Liver (tissue), 9 donors: ENCODE data around the gene MPRIP. TPM values are rescaled to one million over a fixed set of nuclear protein-coding genes. Genes with fewer than 3 reads are reported as not detected.

ENCODE experiments used
- DNase-seq: peaks from one replicate; pipeline ENCODE4 v3.0.0-alpha.2; 2017; ENCODE audit warnings: low spot score
- H3K27ac ChIP-seq, 2 donors: one replicate each; pipeline ENCODE4 v1.7.0; 2013; ENCODE audit warnings: inconsistent platforms in 2 of 2, low read length in 2 of 2, control low read depth in 1 of 2, low read depth in 1 of 2, mild to moderate bottlenecking in 1 of 2
- H3K27me3 ChIP-seq, 4 donors: one replicate each; pipeline versions ENCODE4 v1.6.1 to v1.7.0; 2013; ENCODE audit warnings: low read length in 3 of 4, inconsistent platforms in 1 of 4, mild to moderate bottlenecking in 1 of 4, moderate library complexity in 1 of 4; ENCODE audit not compliant: control insufficient read depth in 4 of 4, insufficient read depth in 4 of 4
- H3K36me3 ChIP-seq, 4 donors: one replicate each; pipeline versions ENCODE4 v1.6.1 to v1.7.0; 2013; ENCODE audit warnings: low read length in 3 of 4, mild to moderate bottlenecking in 3 of 4, low read depth in 1 of 4, moderate library complexity in 1 of 4; ENCODE audit not compliant: control insufficient read depth in 4 of 4, insufficient read depth in 3 of 4
- H3K4me1 ChIP-seq, 4 donors: one replicate each; pipeline versions ENCODE4 v1.6.1 to v1.7.0; 2013; ENCODE audit warnings: low read length in 3 of 4, mild to moderate bottlenecking in 3 of 4, moderate library complexity in 1 of 4; ENCODE audit not compliant: control insufficient read depth in 4 of 4, insufficient read depth in 4 of 4
- H3K4me3 ChIP-seq, 3 donors: one replicate each; pipeline versions ENCODE4 v1.6.1 to v1.7.0; 2013; ENCODE audit warnings: low read length in 3 of 3, control low read depth in 1 of 3, low read depth in 1 of 3, mild to moderate bottlenecking in 1 of 3
- H3K9ac ChIP-seq, 2 donors: one replicate each; pipeline ENCODE4 v1.7.0; 2013; ENCODE audit warnings: low read length in 2 of 2, mild to moderate bottlenecking in 2 of 2, moderate library complexity in 2 of 2, control low read depth in 1 of 2, low read depth in 1 of 2
- H3K9me3 ChIP-seq, 4 donors: one replicate each; pipeline versions ENCODE4 v1.6.1 to v1.7.0; 2013; ENCODE audit warnings: low read length in 3 of 4; ENCODE audit not compliant: control insufficient read depth in 4 of 4
- EGR1 ChIP-seq, 2 donors: IDR thresholded peaks; 2 replicates each; pipeline ENCODE4 v1.6.1; 2016 to 2018; ENCODE audit warnings: antibody characterized with exemption in 2 of 2, low read depth in 2 of 2
- FOXA1 ChIP-seq: IDR thresholded peaks from 2 replicates; pipeline ENCODE4 v1.6.1; 2016; ENCODE audit warnings: antibody characterized with exemption
- FOXA2 ChIP-seq: IDR thresholded peaks from 2 replicates; pipeline ENCODE4 v1.6.1; 2016; ENCODE audit warnings: antibody characterized with exemption
- GABPA ChIP-seq, 2 donors: IDR thresholded peaks in 1 of 2; conservative IDR thresholded peaks in 1 of 2; 2 replicates each; pipeline ENCODE4 v1.6.1; 2016; ENCODE audit warnings: antibody characterized with exemption in 2 of 2, mild to moderate bottlenecking in 1 of 2, moderate library complexity in 1 of 2
- HNF4A ChIP-seq, 2 donors: conservative IDR thresholded peaks; 2 replicates each; pipeline ENCODE4 v1.6.1; 2016; ENCODE audit warnings: antibody characterized with exemption in 2 of 2, mild to moderate bottlenecking in 2 of 2
- HNF4G ChIP-seq: IDR thresholded peaks from 2 replicates; pipeline ENCODE4 v1.6.1; 2016; ENCODE audit warnings: antibody characterized with exemption
- JUND ChIP-seq, 2 donors: IDR thresholded peaks; 2 replicates each; pipeline ENCODE4 v1.6.1; 2016; ENCODE audit warnings: antibody characterized with exemption in 2 of 2
- NR2F2 ChIP-seq: IDR thresholded peaks from 2 replicates; pipeline ENCODE4 v1.6.1; 2016; ENCODE audit warnings: antibody characterized with exemption
- RAD21 ChIP-seq, 2 donors: IDR thresholded peaks; 2 replicates each; pipeline ENCODE4 v1.6.1; 2016; ENCODE audit warnings: antibody characterized with exemption in 2 of 2, mild to moderate bottlenecking in 2 of 2
- RXRA ChIP-seq, 2 donors: IDR thresholded peaks; 2 replicates each; pipeline ENCODE4 v1.6.1; 2017 to 2018; ENCODE audit warnings: antibody characterized with exemption in 2 of 2, mild to moderate bottlenecking in 1 of 2
- SP1 ChIP-seq: IDR thresholded peaks from 2 replicates; pipeline ENCODE4 v1.6.1; 2018; ENCODE audit warnings: antibody characterized with exemption, mild to moderate bottlenecking
- TAF1 ChIP-seq: conservative IDR thresholded peaks from 2 replicates; pipeline ENCODE4 v1.6.1; 2016; ENCODE audit warnings: antibody characterized with exemption, mild to moderate bottlenecking
- YY1 ChIP-seq: IDR thresholded peaks from 2 replicates; pipeline ENCODE4 v1.6.1; 2016; ENCODE audit warnings: antibody characterized with exemption, mild to moderate bottlenecking
- WGBS: extraction: QIAGEN DNeasy Blood & Tissue Kit; methylation state at CpG from one replicate; pipeline ENCODE4 v1.1.7; 2013; 5-methylcytosine and 5-hydroxymethylcytosine counted together
- polyA plus RNA-seq, 2 donors: library from polyadenylated mRNA; stranded (reverse) in 1 of 2; unstranded in 1 of 2; fragments of 200-250 nt in 1 of 2; fragments of >200 nt in 1 of 2; fragmentation: Nextera tagmentation in 1 of 2; extraction: Ambion mirVana in 1 of 2; gene quantifications; one replicate each; pipeline versions ENCODE4 v1.2.1 to v1.2.3, GENCODE V29; 2013 to 2015
- total RNA-seq, 2 donors: library from RNA; depleted of rRNA; stranded (reverse); fragments of >200 nt; gene quantifications; one replicate each; pipeline ENCODE4 v1.2.3, GENCODE V29; 2014
- TF ChIP-seq, protein P1 (sequence below): IDR thresholded peaks from 2 replicates; pipeline ENCODE4 v1.6.1; 2016; ENCODE audit warnings: antibody characterized with exemption
- TF ChIP-seq, protein P2 (sequence below): fragments of 150-350 bp; IDR thresholded peaks from 2 replicates; pipeline ENCODE4 v1.5.1; 2017; ENCODE audit warnings: improper control_type of control experiment, low read depth, low read length; ENCODE audit not compliant: missing input control
- TF ChIP-seq, protein P3 (sequence below): IDR thresholded peaks from 2 replicates; pipeline ENCODE4 v1.6.1; 2016; ENCODE audit warnings: antibody characterized with exemption
- TF ChIP-seq, protein P4 (sequence below): IDR thresholded peaks from 2 replicates; pipeline ENCODE4 v1.6.1; 2016; ENCODE audit warnings: antibody characterized with exemption
- donor health status: healthy.
- donor health status: healthy.
- donor health status: healthy.
- donor health status: healthy.
- donor health status: healthy.

MPRIP gene
- total and polyA plus RNA-seq, 4 donors: 21.2 to 61.9 (median 34.7) TPM

DNA sequence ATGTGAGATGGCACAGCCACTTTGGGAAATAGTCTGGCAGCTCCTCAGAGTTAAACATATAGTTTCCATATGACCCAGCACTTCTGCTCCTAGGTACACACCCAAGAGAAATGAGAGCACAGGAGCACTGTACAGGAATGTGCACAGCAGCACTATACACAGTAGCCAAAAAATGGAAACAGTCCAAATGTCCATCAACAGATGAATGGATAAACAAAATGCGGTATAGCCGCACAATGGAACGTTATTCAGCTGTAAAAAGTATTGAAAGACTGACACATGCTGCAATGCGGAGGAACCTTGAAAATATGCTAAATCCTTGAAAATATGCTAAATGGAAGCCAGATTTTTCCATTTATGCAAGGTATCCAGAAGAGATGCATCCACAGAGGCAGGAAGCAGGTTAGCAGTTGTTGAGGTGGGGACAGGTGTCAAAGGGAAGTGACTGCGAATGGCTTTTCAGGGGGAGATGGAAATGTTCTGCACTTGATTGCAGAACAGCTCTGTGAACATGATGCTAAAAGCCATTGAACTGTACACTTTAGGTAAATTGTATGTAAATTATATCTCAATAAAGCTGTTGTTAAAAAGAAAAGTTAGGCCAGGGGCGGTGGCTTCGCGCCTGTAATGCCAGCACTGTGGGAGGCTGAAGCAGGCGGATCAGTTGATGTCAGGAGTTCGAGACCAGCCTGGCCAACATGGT is 80.7 kb downstream of the MPRIP start:
- peaks cover 0 to 5% (median 0%) of the 10 kb centered on the region in 4 donors for H3K36me3 ChIP-seq
- H3K4me3 ChIP-seq: no peak overlapping the region
- H3K4me1 ChIP-seq: peaks cover 15 to 33% (median 27%) of the 10 kb centered on the region in 4 donors
- TF ChIP-seq TAF1: no peak
- TF ChIP-seq FOXA1: no peak
- TF ChIP-seq, protein P1, sequence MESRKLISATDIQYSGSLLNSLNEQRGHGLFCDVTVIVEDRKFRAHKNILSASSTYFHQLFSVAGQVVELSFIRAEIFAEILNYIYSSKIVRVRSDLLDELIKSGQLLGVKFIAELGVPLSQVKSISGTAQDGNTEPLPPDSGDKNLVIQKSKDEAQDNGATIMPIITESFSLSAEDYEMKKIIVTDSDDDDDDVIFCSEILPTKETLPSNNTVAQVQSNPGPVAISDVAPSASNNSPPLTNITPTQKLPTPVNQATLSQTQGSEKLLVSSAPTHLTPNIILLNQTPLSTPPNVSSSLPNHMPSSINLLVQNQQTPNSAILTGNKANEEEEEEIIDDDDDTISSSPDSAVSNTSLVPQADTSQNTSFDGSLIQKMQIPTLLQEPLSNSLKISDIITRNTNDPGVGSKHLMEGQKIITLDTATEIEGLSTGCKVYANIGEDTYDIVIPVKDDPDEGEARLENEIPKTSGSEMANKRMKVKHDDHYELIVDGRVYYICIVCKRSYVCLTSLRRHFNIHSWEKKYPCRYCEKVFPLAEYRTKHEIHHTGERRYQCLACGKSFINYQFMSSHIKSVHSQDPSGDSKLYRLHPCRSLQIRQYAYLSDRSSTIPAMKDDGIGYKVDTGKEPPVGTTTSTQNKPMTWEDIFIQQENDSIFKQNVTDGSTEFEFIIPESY: no peak
- no peak for TF ChIP-seq SP1
- TF ChIP-seq, protein P2, sequence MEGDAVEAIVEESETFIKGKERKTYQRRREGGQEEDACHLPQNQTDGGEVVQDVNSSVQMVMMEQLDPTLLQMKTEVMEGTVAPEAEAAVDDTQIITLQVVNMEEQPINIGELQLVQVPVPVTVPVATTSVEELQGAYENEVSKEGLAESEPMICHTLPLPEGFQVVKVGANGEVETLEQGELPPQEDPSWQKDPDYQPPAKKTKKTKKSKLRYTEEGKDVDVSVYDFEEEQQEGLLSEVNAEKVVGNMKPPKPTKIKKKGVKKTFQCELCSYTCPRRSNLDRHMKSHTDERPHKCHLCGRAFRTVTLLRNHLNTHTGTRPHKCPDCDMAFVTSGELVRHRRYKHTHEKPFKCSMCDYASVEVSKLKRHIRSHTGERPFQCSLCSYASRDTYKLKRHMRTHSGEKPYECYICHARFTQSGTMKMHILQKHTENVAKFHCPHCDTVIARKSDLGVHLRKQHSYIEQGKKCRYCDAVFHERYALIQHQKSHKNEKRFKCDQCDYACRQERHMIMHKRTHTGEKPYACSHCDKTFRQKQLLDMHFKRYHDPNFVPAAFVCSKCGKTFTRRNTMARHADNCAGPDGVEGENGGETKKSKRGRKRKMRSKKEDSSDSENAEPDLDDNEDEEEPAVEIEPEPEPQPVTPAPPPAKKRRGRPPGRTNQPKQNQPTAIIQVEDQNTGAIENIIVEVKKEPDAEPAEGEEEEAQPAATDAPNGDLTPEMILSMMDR: no peak
- no peak for TF ChIP-seq RAD21 (IDR thresholded peaks at IDR 0.05)
- TF ChIP-seq, protein P3, sequence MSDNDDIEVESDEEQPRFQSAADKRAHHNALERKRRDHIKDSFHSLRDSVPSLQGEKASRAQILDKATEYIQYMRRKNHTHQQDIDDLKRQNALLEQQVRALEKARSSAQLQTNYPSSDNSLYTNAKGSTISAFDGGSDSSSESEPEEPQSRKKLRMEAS: no peak
- TF ChIP-seq, protein P4, sequence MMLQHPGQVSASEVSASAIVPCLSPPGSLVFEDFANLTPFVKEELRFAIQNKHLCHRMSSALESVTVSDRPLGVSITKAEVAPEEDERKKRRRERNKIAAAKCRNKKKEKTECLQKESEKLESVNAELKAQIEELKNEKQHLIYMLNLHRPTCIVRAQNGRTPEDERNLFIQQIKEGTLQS: no peak
- TF ChIP-seq NR2F2: no peak
- no peak for TF ChIP-seq HNF4G
- 94% methylated on average over 10 of the region's 10 CpGs for WGBS
- no peaks in the 10 kb centered on the region for H3K27me3 ChIP-seq
- no peak for DNase-seq
- no peak overlapping the region for H3K27ac ChIP-seq
- H3K9me3 ChIP-seq: no peaks in the 10 kb centered on the region
- H3K9ac ChIP-seq: no peak overlapping the region

DNA sequence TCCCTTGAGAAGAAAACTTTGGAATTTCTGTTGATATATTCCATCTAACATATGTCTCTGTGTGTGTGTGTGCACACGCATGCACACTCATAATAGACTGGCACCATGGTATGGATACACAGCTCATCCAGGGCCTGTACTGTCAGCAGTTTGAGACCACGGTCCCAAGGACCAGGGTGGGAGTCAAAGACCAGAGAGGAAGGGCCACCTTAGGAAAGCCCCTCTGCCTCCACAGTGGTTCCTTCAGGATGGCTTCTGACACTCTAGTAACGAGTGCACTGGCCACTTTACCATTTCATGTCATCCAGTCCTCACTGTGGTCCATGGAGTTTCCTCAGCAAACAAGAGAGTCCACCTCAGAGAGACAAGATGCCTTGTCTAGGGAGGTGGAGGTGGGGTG is 82.1 kb downstream of the MPRIP start:
- 94% methylated on average over 3 of the region's 3 CpGs for WGBS
- H3K36me3 ChIP-seq: peaks cover 0 to 16% (median 0%) of the 10 kb centered on the region in 4 donors
- no peak overlapping the region for H3K9ac ChIP-seq
- H3K9me3 ChIP-seq: no peaks in the 10 kb centered on the region
- no peak overlapping the region for H3K27ac ChIP-seq
- H3K27me3 ChIP-seq: no peaks in the 10 kb centered on the region
- TF ChIP-seq, protein P4: no peak
- no peak for TF ChIP-seq FOXA2
- TF ChIP-seq, protein P3: no peak
- TF ChIP-seq, protein P2: no peak
- TF ChIP-seq HNF4A (conservative IDR thresholded peaks at IDR 0.05): no peak
- TF ChIP-seq GABPA (IDR thresholded peaks at IDR 0.05 in 1 of 2, conservative IDR thresholded peaks at IDR 0.05 in 1 of 2): no peak
- no peak for TF ChIP-seq HNF4G
- TF ChIP-seq YY1: no peak
- TF ChIP-seq RXRA (IDR thresholded peaks at IDR 0.05): no peak
- no peak for TF ChIP-seq EGR1 (IDR thresholded peaks at IDR 0.05; ENCODE audit: low read depth in 2 of 2)
- TF ChIP-seq SP1: no peak
- no peak for TF ChIP-seq JUND (IDR thresholded peaks at IDR 0.05)
- TF ChIP-seq TAF1: no peak
- TF ChIP-seq NR2F2: no peak
- TF ChIP-seq RAD21 (IDR thresholded peaks at IDR 0.05): no peak
- peaks cover 4 to 19% (median 14%) of the 10 kb centered on the region in 4 donors for H3K4me1 ChIP-seq
- no peak for DNase-seq
- H3K4me3 ChIP-seq: no peak overlapping the region
